PC-9 (cell line): ENCODE measurements around the gene TTC7B. TPM values are rescaled to one million over a fixed set of nuclear protein-coding genes. Genes with fewer than 3 reads are reported as not detected.

Source experiments
- BruUV-seq: library from RNA; stranded (reverse); fragments of 400-500 nt; replicated peaks from 2 replicates; lab custom pipeline; 2021; lab: Mats Ljungman, UMichigan
- CTCF ChIA-PET: fragments of 300-600 bp; sonication (Branson Sonifier 250); formaldehyde crosslinking; loops from one replicate; lab custom pipeline; 2022; ENCODE audit warnings: antibody characterized with exemption; lab: Charles Lee
- POLR2A ChIA-PET: fragments of 300-600 bp; sonication (Branson Sonifier 250); formaldehyde crosslinking; loops from one replicate; lab custom pipeline; 2022; ENCODE audit warnings: antibody characterized with exemption; ENCODE audit not compliant: unreplicated experiment; lab: Charles Lee
- DNase-seq, 2 experiments: peaks; one replicate each; pipeline versions ENCODE4 v3.0.0 to v3.0.0-alpha.2; 2015 to 2022; ENCODE audit warnings: mixed read lengths in 1 of 2
- H2AFZ ChIP-seq: fragments of 200-600 bp; sonication (generic); 2 replicates; pipeline ENCODE4 v1.8.1; 2017; ENCODE audit warnings: antibody characterized with exemption
- H3F3A ChIP-seq: fragments of 200-600 bp; sonication (generic); 2 replicates; pipeline ENCODE4 v1.8.1; 2017; ENCODE audit warnings: antibody characterized with exemption, mild to moderate bottlenecking, low read depth; ENCODE audit not compliant: insufficient read depth
- H3K27ac ChIP-seq: fragments of 200-600 bp; sonication (generic); 2 replicates; pipeline ENCODE4 v1.6.1; 2016; ENCODE audit warnings: mixed run types
- H3K27me3 ChIP-seq: fragments of 200-600 bp; sonication (generic); 2 replicates; pipeline ENCODE4 v1.6.1; 2016; ENCODE audit warnings: low read depth, mixed run types; ENCODE audit not compliant: insufficient read depth
- H3K36me3 ChIP-seq: fragments of 200-600 bp; sonication (generic); 2 replicates; pipeline ENCODE4 v1.6.1; 2016; ENCODE audit warnings: low read depth, mixed run types
- H3K4me1 ChIP-seq: fragments of 200-600 bp; sonication (generic); replicated peaks from 2 replicates; pipeline ENCODE4 v1.6.1; 2016; ENCODE audit warnings: mixed run types; ENCODE audit not compliant: insufficient read depth
- H3K4me2 ChIP-seq: fragments of 200-600 bp; sonication (generic); 2 replicates; pipeline ENCODE4 v1.6.1; 2017; ENCODE audit warnings: mixed run types
- H3K4me3 ChIP-seq: fragments of 200-600 bp; sonication (generic); 2 replicates; pipeline ENCODE4 v1.6.1; 2016; ENCODE audit warnings: mixed run types
- H3K79me2 ChIP-seq: fragments of 200-600 bp; sonication (generic); 2 replicates; pipeline ENCODE4 v1.6.1; 2017; ENCODE audit warnings: low read depth, mixed run types
- H3K9me2 ChIP-seq: fragments of 200-600 bp; sonication (generic); 2 replicates; pipeline ENCODE4 v1.8.1; 2017; ENCODE audit warnings: mild to moderate bottlenecking; ENCODE audit not compliant: insufficient read depth
- H3K9me3 ChIP-seq: fragments of 200-600 bp; sonication (generic); 2 replicates; pipeline ENCODE4 v1.8.1; 2016; ENCODE audit warnings: low read depth; ENCODE audit not compliant: insufficient read depth
- H4K20me1 ChIP-seq: fragments of 200-600 bp; sonication (generic); 2 replicates; pipeline ENCODE4 v1.8.1; 2017; ENCODE audit not compliant: insufficient read depth
- CTCF ChIP-seq: fragments of 200-600 bp; sonication (generic); conservative IDR thresholded peaks from 2 replicates; pipeline ENCODE4 v1.6.1; 2017; ENCODE audit warnings: mixed run types, antibody characterized with exemption, mild to moderate bottlenecking, moderate library complexity
- EZH2 ChIP-seq: fragments of 200-600 bp; sonication (generic); IDR thresholded peaks from 2 replicates; pipeline ENCODE4 v1.8.0; 2017; ENCODE audit warnings: antibody characterized with exemption, low read depth
- intact Hi-C: fragments of 100-400 bp; cut with micrococcal nuclease; formaldehyde crosslinking; loops from one replicate; pipeline ENCODE4 v1.10.0; 2022; ENCODE audit not compliant: unreplicated experiment
- total RNA-seq: library from RNA; stranded (reverse); gene quantifications from 2 replicates; pipeline ENCODE4 v1.2.3, GENCODE V29; 2021

Gene TTC7B
- total RNA-seq, 1 experiment from 2014 or later: 6.8 TPM

GRCh38 chr14:90674716-90675115 is 141.5 kb downstream of the TTC7B start:
- no peaks in the 10 kb centered on the region for H3K9me3 ChIP-seq
- H3K27me3 ChIP-seq: no peaks in the 10 kb centered on the region
- H3K79me2 ChIP-seq: no peaks in the 10 kb centered on the region
- no peak overlapping the region for H3K4me3 ChIP-seq
- H3K36me3 ChIP-seq: no peaks in the 10 kb centered on the region
- no peak for DNase-seq
- H3K4me1 ChIP-seq: no peaks in the 10 kb centered on the region; the same call in 1 of the 2 replicates
- no peaks in the 10 kb centered on the region for H3F3A ChIP-seq
- no peaks in the 10 kb centered on the region for H3K9me2 ChIP-seq
- H3K27ac ChIP-seq: no peak overlapping the region
- no peak overlapping the region for H2AFZ ChIP-seq
- TF ChIP-seq EZH2: no peak
- no peak for TF ChIP-seq CTCF
- no peaks in the 10 kb centered on the region for H4K20me1 ChIP-seq
- ChIA-PET POLR2A (no interaction called here), CTCF (no interaction called here)
- BruUV-seq: no TSS peak
- H3K4me2 ChIP-seq: no peak overlapping the region
- intact Hi-C loops: no loop called here

GRCh38 chr14:90674043-90674670 is 142.1 kb downstream of the TTC7B start:
- Histone ChIP-seq H2AFZ (no peak overlapping the region), H3K4me1 (no peaks in the 10 kb centered on the region; the same call in 1 of the 2 replicates), H3K27ac (no peak overlapping the region), H3K27me3 (no peaks in the 10 kb centered on the region), H3K9me3 (no peaks in the 10 kb centered on the region), H3K36me3 (no peaks in the 10 kb centered on the region), H4K20me1 (no peaks in the 10 kb centered on the region), H3K9me2 (no peaks in the 10 kb centered on the region), H3F3A (no peaks in the 10 kb centered on the region), H3K4me3 (no peak overlapping the region), H3K4me2 (no peak overlapping the region), H3K79me2 (no peaks in the 10 kb centered on the region)
- no TSS peak for BruUV-seq
- intact Hi-C loops: no loop called here
- no peak for DNase-seq
- ChIA-PET CTCF (no interaction called here), POLR2A (no interaction called here)
- TF ChIP-seq EZH2 (no peak), CTCF (no peak)

GRCh38 chr14:90671382-90672234 is 144.6 kb downstream of the TTC7B start:
- BruUV-seq: no TSS peak
- no peak overlapping the region for H3K4me2 ChIP-seq
- intact Hi-C loops: no loop called here
- ChIA-PET CTCF (no interaction called here), POLR2A (no interaction called here)
- H3K9me2 ChIP-seq: no peaks in the 10 kb centered on the region
- H4K20me1 ChIP-seq: no peaks in the 10 kb centered on the region
- no peaks in the 10 kb centered on the region for H3K79me2 ChIP-seq
- no peaks in the 10 kb centered on the region for H3K4me1 ChIP-seq
- no peaks in the 10 kb centered on the region for H3K9me3 ChIP-seq
- H3K36me3 ChIP-seq: no peaks in the 10 kb centered on the region
- no peak for DNase-seq
- TF ChIP-seq CTCF: no peak
- TF ChIP-seq EZH2: no peak
- H3F3A ChIP-seq: no peaks in the 10 kb centered on the region
- no peaks in the 10 kb centered on the region for H3K27me3 ChIP-seq
- H3K4me3 ChIP-seq: no peak overlapping the region
- no peak overlapping the region for H3K27ac ChIP-seq
- no peak overlapping the region for H2AFZ ChIP-seq
